HEK293 (cell line): ENCODE data around the gene CA12.

ENCODE experiments used
- CTCF ChIA-PET: fragments of 350-600 bp; formaldehyde crosslinking; extraction: SDS; loops from one replicate; lab custom pipeline; 2021; ENCODE audit warnings: antibody characterized with exemption; lab: Yijun Ruan, JAX
- POLR2A ChIA-PET: fragments of 300-600 bp; formaldehyde crosslinking; extraction: SDS; loops from one replicate; lab custom pipeline; 2020; ENCODE audit warnings: antibody characterized with exemption, inconsistent platforms; lab: Yijun Ruan, JAX
- H3K27ac ChIP-seq: fragments of 200-500 bp; sonication (Bioruptor generic); 2 replicates; pipeline ENCODE4 v1.5.1; 2014; ENCODE audit warnings: low read depth, low read length, control low read depth, inconsistent platforms; ENCODE audit errors: extremely low read depth
- H3K36me3 ChIP-seq, 2 experiments: fragments of 200-500 bp in 1 of 2; sonication (Bioruptor generic) in 1 of 2; 1 replicate in 1 of 2; 2 replicates in 1 of 2; pipeline ENCODE4 v1.5.1; 2014 to 2017; ENCODE audit warnings: inconsistent platforms in 2 of 2, low read length in 2 of 2; ENCODE audit not compliant: control insufficient read depth in 2 of 2, insufficient read depth in 1 of 2
- H3K4me1 ChIP-seq: fragments of 200-500 bp; sonication (Bioruptor generic); 2 replicates; pipeline ENCODE4 v1.5.1; 2014; ENCODE audit warnings: mild to moderate bottlenecking, low read length, inconsistent platforms; ENCODE audit not compliant: control insufficient read depth, insufficient read depth
- H3K4me3 ChIP-seq: 2 replicates; pipeline ENCODE4 v1.5.1; 2011; ENCODE audit warnings: low read depth, mild to moderate bottlenecking, control low read depth, low read length, moderate library complexity
- H3K9me3 ChIP-seq: fragments of 200-500 bp; sonication (Bioruptor generic); 2 replicates; pipeline ENCODE4 v1.5.1; 2014; ENCODE audit warnings: low read depth, low read length, inconsistent platforms; ENCODE audit not compliant: control insufficient read depth, insufficient read depth
- HOXA7 ChIP-seq: sonication (generic); formaldehyde crosslinking; IDR thresholded peaks from 2 replicates; pipeline ENCODE4 v1.8.1; 2022; ENCODE audit warnings: missing genetic modification reagents, borderline replicate concordance
- KLF16 ChIP-seq: fragments of 450-650 bp; formaldehyde crosslinking; IDR thresholded peaks from 2 replicates; pipeline ENCODE4 v1.5.1; 2017; ENCODE audit warnings: missing biosample characterization, missing genetic modification characterization
- MZF1 ChIP-seq: fragments of 450-650 bp; formaldehyde crosslinking; IDR thresholded peaks from 2 replicates; pipeline ENCODE4 v1.5.1; 2017; ENCODE audit warnings: missing biosample characterization, missing genetic modification characterization, borderline replicate concordance
- RBAK ChIP-seq: fragments of 450-650 bp; formaldehyde crosslinking; IDR thresholded peaks from 2 replicates; pipeline ENCODE4 v1.5.1; 2016; ENCODE audit warnings: missing biosample characterization, missing genetic modification characterization
- REPIN1 ChIP-seq: fragments of 450-650 bp; formaldehyde crosslinking; IDR thresholded peaks from 2 replicates; pipeline ENCODE4 v1.5.1; 2017; ENCODE audit warnings: missing biosample characterization, missing genetic modification characterization, low read depth
- SALL2 ChIP-seq: fragments of 450-650 bp; formaldehyde crosslinking; IDR thresholded peaks from 2 replicates; pipeline ENCODE4 v1.5.0; 2017; ENCODE audit warnings: missing biosample characterization, mild to moderate bottlenecking, missing genetic modification characterization, borderline replicate concordance
- SETDB1 ChIP-seq: IDR thresholded peaks from one replicate; pipeline ENCODE4 v1.6.1; 2017; ENCODE audit warnings: mild to moderate bottlenecking, low read length, moderate library complexity, mixed read lengths; ENCODE audit not compliant: insufficient read length
- TRIM28 ChIP-seq: IDR thresholded peaks from 2 replicates; pipeline ENCODE4 v1.6.1; 2011; ENCODE audit warnings: low read length, control low read depth, borderline replicate concordance
- ZBTB48 ChIP-seq: fragments of 450-650 bp; formaldehyde crosslinking; IDR thresholded peaks from 2 replicates; pipeline ENCODE4 v1.5.1; 2016; ENCODE audit warnings: missing biosample characterization, missing genetic modification characterization
- ZBTB7A ChIP-seq: fragments of 450-650 bp; formaldehyde crosslinking; IDR thresholded peaks from 2 replicates; pipeline ENCODE4 v1.5.1; 2016; ENCODE audit warnings: low read depth, missing biosample characterization, missing genetic modification characterization
- ZEB2 ChIP-seq: fragments of 450-650 bp; formaldehyde crosslinking; IDR thresholded peaks from 2 replicates; pipeline ENCODE4 v1.5.1; 2016; ENCODE audit warnings: missing biosample characterization, missing genetic modification characterization
- ZNF121 ChIP-seq: fragments of 450-650 bp; formaldehyde crosslinking; IDR thresholded peaks from 2 replicates; pipeline ENCODE4 v1.5.1; 2016; ENCODE audit warnings: missing biosample characterization, missing genetic modification characterization
- ZNF155 ChIP-seq: fragments of 450-650 bp; formaldehyde crosslinking; IDR thresholded peaks from 2 replicates; pipeline ENCODE4 v1.5.1; 2016; ENCODE audit warnings: missing biosample characterization, missing genetic modification characterization
- ZNF175 ChIP-seq: fragments of 450-650 bp; formaldehyde crosslinking; IDR thresholded peaks from 2 replicates; pipeline ENCODE4 v1.5.1; 2016; ENCODE audit warnings: missing biosample characterization, missing genetic modification characterization
- ZNF19 ChIP-seq: fragments of 450-650 bp; formaldehyde crosslinking; IDR thresholded peaks from 2 replicates; pipeline ENCODE4; 2016; ENCODE audit warnings: missing biosample characterization, missing genetic modification characterization, low read depth
- ZNF311 ChIP-seq: fragments of 450-650 bp; formaldehyde crosslinking; IDR thresholded peaks from 2 replicates; pipeline ENCODE4 v1.5.1; 2017; ENCODE audit warnings: missing biosample characterization, missing genetic modification characterization, borderline replicate concordance
- ZNF335 ChIP-seq: fragments of 450-650 bp; formaldehyde crosslinking; conservative IDR thresholded peaks from 2 replicates; pipeline ENCODE4 v1.5.1; 2016; ENCODE audit warnings: missing biosample characterization, missing genetic modification characterization
- ZNF555 ChIP-seq: fragments of 450-650 bp; formaldehyde crosslinking; conservative IDR thresholded peaks from 2 replicates; pipeline ENCODE4 v1.5.1; 2017; ENCODE audit warnings: missing biosample characterization, mild to moderate bottlenecking, missing genetic modification characterization, inconsistent platforms
- ZNF561 ChIP-seq: fragments of 450-650 bp; IDR thresholded peaks from 2 replicates; pipeline ENCODE4 v1.5.1; 2018; ENCODE audit warnings: missing biosample characterization, missing genetic modification characterization, borderline replicate concordance
- ZNF585B ChIP-seq: fragments of 450-650 bp; formaldehyde crosslinking; IDR thresholded peaks from 2 replicates; pipeline ENCODE4 v1.5.1; 2016; ENCODE audit warnings: missing biosample characterization, missing genetic modification characterization
- ZNF654 ChIP-seq: fragments of 450-650 bp; formaldehyde crosslinking; IDR thresholded peaks from 2 replicates; pipeline ENCODE4 v1.5.1; 2016; ENCODE audit warnings: low read depth, missing biosample characterization, missing genetic modification characterization
- ZNF670 ChIP-seq: fragments of 450-650 bp; formaldehyde crosslinking; IDR thresholded peaks from 2 replicates; pipeline ENCODE4 v1.5.1; 2016; ENCODE audit warnings: missing biosample characterization, missing genetic modification characterization, low read depth
- ZNF677 ChIP-seq: fragments of 450-650 bp; IDR thresholded peaks from 2 replicates; pipeline ENCODE4 v1.5.0; 2018; ENCODE audit warnings: missing biosample characterization, mild to moderate bottlenecking, missing genetic modification characterization, moderate library complexity
- TF ChIP-seq, protein P1 (sequence below): fragments of 450-650 bp; formaldehyde crosslinking; IDR thresholded peaks from 2 replicates; pipeline ENCODE4 v1.5.1; 2016; ENCODE audit warnings: missing biosample characterization, missing genetic modification characterization
- TF ChIP-seq, protein P2 (sequence below): fragments of 450-650 bp; formaldehyde crosslinking; IDR thresholded peaks from 2 replicates; pipeline ENCODE4 v1.5.1; 2016; ENCODE audit warnings: missing biosample characterization, missing genetic modification characterization

The CA12 gene

DNA sequence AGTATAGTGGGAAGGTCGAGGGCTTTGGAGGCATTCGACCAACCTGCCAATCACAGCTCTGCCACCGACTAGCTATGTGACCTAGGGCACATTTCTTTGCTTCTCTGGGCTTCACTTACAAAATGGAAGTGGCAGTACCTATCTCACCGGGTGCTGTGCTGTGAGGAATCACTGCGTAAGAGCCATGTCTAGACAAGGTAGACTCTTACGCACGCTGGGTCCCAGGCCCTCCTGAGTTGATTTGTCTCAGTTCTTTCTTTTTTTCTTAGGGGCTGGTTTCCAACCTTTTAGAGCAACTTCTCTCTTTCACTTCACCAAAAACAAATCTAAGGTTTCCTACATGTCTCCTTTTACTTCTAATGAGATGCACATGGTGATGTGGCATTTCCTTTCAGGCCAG is 18.8 kb downstream of the CA12 start:
- no peak overlapping the region for H3K27ac ChIP-seq
- no peaks in the 10 kb centered on the region for H3K9me3 ChIP-seq
- no peaks in the 10 kb centered on the region for H3K4me1 ChIP-seq
- POLR2A ChIA-PET = no interaction called here
- no peaks in the 10 kb centered on the region for H3K36me3 ChIP-seq
- TF ChIP-seq ZNF585B (tag by site-specific recombination) (no peak), ZEB2 (tag by site-specific recombination) (no peak), ZNF670 (tag by site-specific recombination) (no peak), ZNF311 (tag by site-specific recombination) (no peak), SETDB1 (no peak)
- CTCF ChIA-PET = interaction anchor here (0.6 kb wide), 1 partner anchor 11 kb away, joined by 4 read pairs; no protein-coding TSS in a partner anchor
- H3K4me3 ChIP-seq = no peak overlapping the region

DNA sequence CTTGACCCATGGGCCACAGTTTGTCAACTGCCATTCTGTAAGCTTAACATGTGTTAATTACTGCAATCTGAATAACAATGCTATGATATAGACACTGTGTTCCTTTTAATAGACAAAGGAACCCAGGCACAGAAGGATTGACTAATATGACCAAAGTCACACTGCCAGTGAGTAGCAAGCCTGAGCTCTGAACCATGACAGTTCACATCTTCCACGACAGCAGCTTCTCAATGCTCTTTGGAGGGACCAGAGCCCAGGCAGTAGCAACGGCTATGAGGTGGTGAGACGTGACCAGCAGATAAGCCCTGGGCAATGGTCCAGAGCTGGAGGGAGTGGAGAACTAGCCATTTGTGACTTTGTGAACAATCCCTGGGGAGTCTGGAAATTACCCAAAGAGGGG is 19.4 kb downstream of the CA12 start:
- Histone ChIP-seq H3K4me1 (no peaks in the 10 kb centered on the region), H3K9me3 (no peaks in the 10 kb centered on the region), H3K4me3 (no peak overlapping the region), H3K27ac (no peak overlapping the region), H3K36me3 (no peaks in the 10 kb centered on the region)
- ChIA-PET POLR2A (no interaction called here), CTCF (no interaction called here)
- no peak for TF ChIP-seq REPIN1 (tag by site-specific recombination)
- no peak for TF ChIP-seq ZNF677
- no peak for TF ChIP-seq ZBTB7A (tag by site-specific recombination)
- TF ChIP-seq KLF16 (tag by site-specific recombination) = no peak
- no peak for TF ChIP-seq ZNF335 (tag by site-specific recombination)
- TF ChIP-seq HOXA7 (CRISPR knock-in tag) = no peak
- TF ChIP-seq ZBTB48 (tag by site-specific recombination) = peak; percentile 72
- no peak for TF ChIP-seq ZNF155
- TF ChIP-seq MZF1 (tag by site-specific recombination) = 0 out of 2 replicates have a peak, but pooled peaks have one; percentile 28
- TF ChIP-seq ZNF121 (tag by site-specific recombination) = no peak
- TF ChIP-seq ZNF654 (tag by site-specific recombination) = no peak
- TF ChIP-seq, protein P1, sequence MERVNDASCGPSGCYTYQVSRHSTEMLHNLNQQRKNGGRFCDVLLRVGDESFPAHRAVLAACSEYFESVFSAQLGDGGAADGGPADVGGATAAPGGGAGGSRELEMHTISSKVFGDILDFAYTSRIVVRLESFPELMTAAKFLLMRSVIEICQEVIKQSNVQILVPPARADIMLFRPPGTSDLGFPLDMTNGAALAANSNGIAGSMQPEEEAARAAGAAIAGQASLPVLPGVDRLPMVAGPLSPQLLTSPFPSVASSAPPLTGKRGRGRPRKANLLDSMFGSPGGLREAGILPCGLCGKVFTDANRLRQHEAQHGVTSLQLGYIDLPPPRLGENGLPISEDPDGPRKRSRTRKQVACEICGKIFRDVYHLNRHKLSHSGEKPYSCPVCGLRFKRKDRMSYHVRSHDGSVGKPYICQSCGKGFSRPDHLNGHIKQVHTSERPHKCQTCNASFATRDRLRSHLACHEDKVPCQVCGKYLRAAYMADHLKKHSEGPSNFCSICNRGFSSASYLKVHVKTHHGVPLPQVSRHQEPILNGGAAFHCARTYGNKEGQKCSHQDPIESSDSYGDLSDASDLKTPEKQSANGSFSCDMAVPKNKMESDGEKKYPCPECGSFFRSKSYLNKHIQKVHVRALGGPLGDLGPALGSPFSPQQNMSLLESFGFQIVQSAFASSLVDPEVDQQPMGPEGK (tag by site-specific recombination) = no peak
- no peak for TF ChIP-seq ZNF175 (tag by site-specific recombination)
- TF ChIP-seq TRIM28 = no peak
- no peak for TF ChIP-seq SALL2
- no peak for TF ChIP-seq ZNF19 (tag by site-specific recombination)
- no peak for TF ChIP-seq ZNF555 (tag by site-specific recombination)

DNA sequence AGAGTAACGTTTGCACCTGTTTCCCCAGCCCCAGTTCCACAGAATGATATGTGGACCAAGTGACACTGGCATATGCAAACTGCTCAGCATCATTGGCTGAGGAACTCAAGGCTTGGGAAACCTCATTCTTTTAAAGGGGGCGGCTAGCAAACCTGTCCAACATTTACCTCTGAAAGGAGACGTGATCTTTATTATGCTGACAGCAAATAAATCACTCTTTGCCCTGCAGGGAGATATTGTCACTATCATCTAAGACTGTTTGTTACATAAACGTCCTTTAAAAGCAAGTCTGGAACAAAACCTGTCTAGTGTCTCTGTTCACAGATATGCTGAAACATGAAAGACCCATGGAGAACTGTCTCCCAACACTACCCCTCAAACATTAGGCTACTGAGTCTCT is 21.5 kb downstream of the CA12 start:
- Histone ChIP-seq H3K9me3 (no peaks in the 10 kb centered on the region), H3K4me1 (no peaks in the 10 kb centered on the region), H3K4me3 (no peak overlapping the region), H3K36me3 (no peaks in the 10 kb centered on the region), H3K27ac (no peak overlapping the region)
- ChIA-PET POLR2A (no interaction called here), CTCF (no interaction called here)
- TF ChIP-seq, protein P2, sequence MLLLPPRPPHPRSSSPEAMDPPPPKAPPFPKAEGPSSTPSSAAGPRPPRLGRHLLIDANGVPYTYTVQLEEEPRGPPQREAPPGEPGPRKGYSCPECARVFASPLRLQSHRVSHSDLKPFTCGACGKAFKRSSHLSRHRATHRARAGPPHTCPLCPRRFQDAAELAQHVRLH (tag by site-specific recombination) = no peak
- TF ChIP-seq ZNF121 (tag by site-specific recombination) (no peak), ZNF561 (tag by site-specific recombination) (no peak), SALL2 (no peak), RBAK (tag by site-specific recombination) (no peak)
